GM12892 (cell line): ENCODE data around the gene GALNT10.

Source experiments
- POLR2A ChIP-seq: IDR thresholded peaks from 2 replicates; pipeline ENCODE4 v1.6.1; 2011; ENCODE audit warnings: low read depth, low read length, control low read depth
- POLR2AphosphoS5 ChIP-seq: IDR thresholded peaks from 2 replicates; pipeline ENCODE4 v1.6.1; 2011; ENCODE audit warnings: low read depth, low read length, control low read depth
- TAF1 ChIP-seq: IDR thresholded peaks from 2 replicates; pipeline ENCODE4 v1.6.1; 2011; ENCODE audit warnings: low read depth, mild to moderate bottlenecking, control low read depth, low read length, borderline replicate concordance

DNA sequence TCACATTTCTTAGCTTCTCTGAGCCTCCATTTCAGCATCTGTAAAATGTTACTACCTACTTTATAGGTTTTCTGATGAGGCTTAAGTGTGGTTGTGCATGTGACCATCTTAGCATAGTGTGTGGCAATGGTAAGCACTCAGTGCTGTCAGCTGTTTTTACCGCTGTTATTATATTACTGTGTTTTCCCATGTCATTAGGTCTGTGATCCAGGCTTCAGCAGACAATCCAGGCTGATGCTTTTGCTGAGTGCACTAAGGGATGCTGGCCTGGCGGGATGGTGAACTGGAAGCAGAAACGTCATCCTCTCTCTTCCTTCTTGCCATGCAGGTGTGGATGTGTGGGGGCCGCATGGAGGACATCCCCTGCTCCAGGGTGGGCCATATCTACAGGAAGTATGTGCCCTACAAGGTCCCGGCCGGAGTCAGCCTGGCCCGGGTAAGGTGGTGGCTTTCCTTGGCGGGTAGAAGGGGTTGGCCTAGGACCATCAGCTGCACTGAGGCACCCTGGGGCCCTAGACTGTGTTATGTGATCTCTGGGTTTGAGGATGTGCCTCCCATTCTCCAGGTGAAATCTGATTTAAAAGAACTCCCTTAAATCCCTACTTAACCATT, 213.3 kb downstream of the GALNT10 start:
- TF ChIP-seq POLR2A (no peak), POLR2AphosphoS5 (no peak), TAF1 (no peak)
